NT2/D1 (cell line): Measurements from ENCODE around the gene DBN1.

Source experiments
- SUZ12 ChIP-seq: IDR thresholded peaks from 2 replicates; pipeline ENCODE4 v1.6.1; 2011; ENCODE audit not compliant: insufficient read length, insufficient read depth; ENCODE audit errors: extremely low read depth
- YY1 ChIP-seq: IDR thresholded peaks from 2 replicates; pipeline ENCODE4 v1.6.1; 2011; ENCODE audit not compliant: insufficient read length, insufficient read depth

GRCh38 chr5:177445917-177446199 lies 27.6 kb downstream of the DBN1 start:
- no peak for TF ChIP-seq YY1
- TF ChIP-seq SUZ12 = no peak
